Pancreas (tissue), 10 donors: ENCODE results near the gene TNFRSF11A. TPM values are rescaled to one million over a fixed set of nuclear protein-coding genes. Genes with fewer than 3 reads are reported as not detected.
A peak's percentile ranks its signal among the peaks of the same experiment; 100 is the strongest.

Experiments
- ATAC-seq, 4 donors: fragments of 200-7000 bp; cut with Tn5 transposase; one replicate each; pipeline versions ENCODE4 v1.8.0 to v1.9.1; 2020; ENCODE audit warnings: mild to moderate bottlenecking in 4 of 4, moderate library complexity in 4 of 4
- DNase-seq, 6 donors: peaks; one replicate each; pipeline ENCODE4 v3.0.0-alpha.2; 2020
- FAIRE-seq: peaks from 2 replicates; lab custom pipeline; 2012; peaks lifted over from hg19 to GRCh38; lab: Jason Lieb, UNC
- H3K27ac ChIP-seq, 4 donors: fragments of 200-600 bp; sonication (generic); 1 replicate in 3 of 4; 2 replicates in 1 of 4; pipeline versions ENCODE4 v1.5.0 to v1.8.0; 2020
- H3K27me3 ChIP-seq, 4 donors: fragments of 200-600 bp; one replicate each; pipeline ENCODE4 v1.8.0; 2021
- H3K36me3 ChIP-seq, 3 donors: fragments of 200-600 bp; sonication (generic) in 1 of 3; one replicate each; pipeline versions ENCODE4 v1.5.0 to v1.8.0; 2020 to 2021
- H3K4me1 ChIP-seq, 3 donors: fragments of 200-600 bp; one replicate each; pipeline ENCODE4 v1.8.0; 2021
- H3K4me3 ChIP-seq, 4 donors: fragments of 200-600 bp; sonication (generic) in 2 of 4; one replicate each; pipeline versions ENCODE4 v1.5.0 to v1.8.0; 2020 to 2021
- H3K9me3 ChIP-seq, 4 donors: fragments of 200-600 bp; one replicate each; pipeline ENCODE4 v1.8.0; 2021
- CTCF ChIP-seq, 4 donors: fragments of 200-600 bp; sonication (generic) in 3 of 4; IDR thresholded peaks; one replicate each; pipeline versions ENCODE4 v1.5.0 to v1.8.0; 2021; ENCODE audit warnings: antibody characterized with exemption in 4 of 4
- WGBS, 2 donors: extraction: QIAGEN DNeasy Blood & Tissue Kit; methylation state at CpG; one replicate each; pipeline ENCODE4 v1.1.7; 2013; 5-methylcytosine and 5-hydroxymethylcytosine counted together
- intact Hi-C, 3 donors: fragments of 100-400 bp; cut with DNase I; formaldehyde crosslinking; loops; one replicate each; pipeline versions ENCODE4 v1.11.1 to v1.14.2; 2022
- polyA plus RNA-seq, 2 donors: library from polyadenylated mRNA; stranded (reverse); fragments of 200-250 nt; gene quantifications; one replicate each; pipeline ENCODE4 v1.2.3, GENCODE V29; 2013
- total RNA-seq, 6 donors: library from RNA; stranded (reverse); fragmentation: NEBNext Ultra II Directional in 4 of 6; extraction: Animal tissue kit (Norgen Biotek cat#: 25700) in 4 of 6; gene quantifications; one replicate each; pipeline versions ENCODE4 v1.2.1 to v1.2.4, GENCODE V29; 2021 to 2023
- donor health status: healthy with polysubstance abuse.
- donor health status: DM: no; HTN: no; CAD: no; lungs with moderate emphysema.
- donor health status: DM: no; HTN: no; CAD: no.
- donor health status: control.
- donor health status: control.
- donor health status: Bipolar disorder and iron deficiency.
- donor health status: DM: yes; HTN: yes; CAD: no.
- donor health status: DM: no; HTN: no; CAD: no.
- donor health status: DM: no; HTN: no; CAD: no.
- donor health status: DM: yes; HTN: yes; CAD: no.

The TNFRSF11A gene
- total and polyA plus RNA-seq, 8 donors = 0.80 to 6.2 (median 2.8) TPM

GRCh38 chr18:62437235-62438017, 112.3 kb downstream of the TNFRSF11A start:
- no peak overlapping the region for H3K4me3 ChIP-seq
- no peaks in the 10 kb centered on the region for H3K27me3 ChIP-seq
- TF ChIP-seq CTCF (IDR thresholded peaks at IDR 0.05) = no peak
- WGBS, 2 donors = 16 to 18% methylated on average over 11 of the region's 11 CpGs
- peak overlapping the region in 3 of 4 donors; percentile 40 to 62 (median 58) for H3K27ac ChIP-seq
- peak; percentile 57 to 79 (median 70) for DNase-seq
- ATAC-seq = peak; percentile 81 to 93 (median 90)
- FAIRE-seq = no peak
- intact Hi-C loops = no loop called here
- H3K9me3 ChIP-seq = no peaks in the 10 kb centered on the region
- H3K36me3 ChIP-seq = no peaks in the 10 kb centered on the region
- H3K4me1 ChIP-seq = no peaks in the 10 kb centered on the region

- H3K4me1 ChIP-seq = no peaks in the 10 kb centered on the region
- H3K27me3 ChIP-seq = no peaks in the 10 kb centered on the region
- 45 to 52% methylated on average over 10 of the region's 10 CpGs for WGBS, 2 donors
- DNase-seq = no peak
- intact Hi-C loops = no loop called here
- no peaks in the 10 kb centered on the region for H3K9me3 ChIP-seq
- TF ChIP-seq CTCF (IDR thresholded peaks at IDR 0.05) = no peak
- no peaks in the 10 kb centered on the region for H3K36me3 ChIP-seq
- no peak for FAIRE-seq
- peak in 2 of 4 donors; percentile 7 to 17 for ATAC-seq
- H3K4me3 ChIP-seq = no peak overlapping the region
- peak overlapping the region in 3 of 4 donors; percentile 40 to 62 (median 58) for H3K27ac ChIP-seq
Measured at GRCh38 chr18:62438018-62438329, 112.9 kb downstream of the TNFRSF11A start.

GRCh38 chr18:62438402-62438801, 113.3 kb downstream of the TNFRSF11A start:
- no peak for ATAC-seq
- DNase-seq = no peak
- Histone ChIP-seq H3K9me3 (no peaks in the 10 kb centered on the region), H3K4me3 (no peak overlapping the region), H3K4me1 (no peaks in the 10 kb centered on the region), H3K27ac (peak overlapping the region in 1 of 4 donors; percentile 62), H3K27me3 (no peaks in the 10 kb centered on the region), H3K36me3 (no peaks in the 10 kb centered on the region)
- WGBS, 2 donors = 90 to 91% methylated on average over 12 of the region's 12 CpGs
- no peak for TF ChIP-seq CTCF (IDR thresholded peaks at IDR 0.05)
- FAIRE-seq = no peak
- intact Hi-C loops = no loop called here

GRCh38 chr18:62438866-62439265, 113.8 kb downstream of the TNFRSF11A start:
- Histone ChIP-seq H3K4me3 (no peak overlapping the region), H3K4me1 (no peaks in the 10 kb centered on the region), H3K36me3 (no peaks in the 10 kb centered on the region), H3K9me3 (no peaks in the 10 kb centered on the region), H3K27me3 (no peaks in the 10 kb centered on the region), H3K27ac (no peak overlapping the region)
- 77 to 91% methylated on average over 8 of the region's 8 CpGs for WGBS, 2 donors
- FAIRE-seq = no peak
- DNase-seq = no peak
- ATAC-seq = no peak
- intact Hi-C loops = no loop called here
- TF ChIP-seq CTCF (IDR thresholded peaks at IDR 0.05) = no peak

Other genes with a start within 250 kb of the TNFRSF11A start
- gene PIGN, start 138.3 kb upstream of the TNFRSF11A start, total RNA-seq = 10 to 100 TPM; 14.3 to 23.1 (median 19.4) TPM
- 1 to 10 TPM; 3.1 to 7.0 TPM for gene PIGN, start 138.3 kb upstream of the TNFRSF11A start, polyA plus RNA-seq
- 10 to 100 TPM in 4 of 6 donors, 1 to 10 TPM in 2; 9.4 to 18.2 (median 12.6) TPM for gene RELCH, start 138.1 kb upstream of the TNFRSF11A start, total RNA-seq
- 10 to 100 TPM in 1 of 2 donors, 1 to 10 TPM in 1; 8.1 to 13.2 TPM for gene RELCH, start 138.1 kb upstream of the TNFRSF11A start, polyA plus RNA-seq
- gene ZCCHC2, start 197.7 kb downstream of the TNFRSF11A start, total RNA-seq = 10 to 100 TPM in 1 of 6 donors, 1 to 10 TPM in 5; 7.4 to 14.2 (median 8.3) TPM
- 1 to 10 TPM; 4.1 to 6.0 TPM for gene ZCCHC2, start 197.7 kb downstream of the TNFRSF11A start, polyA plus RNA-seq